Sigmoid colon (tissue), 7 donors: ENCODE data around the gene EIF1AD. TPM values are rescaled to one million over a fixed set of nuclear protein-coding genes. Genes with fewer than 3 reads are reported as not detected.

Source experiments
- DNase-seq: peaks from one replicate; pipeline ENCODE4 v3.0.0-alpha.2; 2019
- H3K27ac ChIP-seq, 4 donors: fragments of 200-600 bp; sonication (generic); one replicate each; pipeline ENCODE4 v1.5.1; 2016 to 2019; ENCODE audit warnings: mild to moderate bottlenecking in 1 of 4
- H3K27me3 ChIP-seq, 3 donors: fragments of 200-600 bp; sonication (generic); one replicate each; pipeline ENCODE4 v1.5.1; 2019; ENCODE audit warnings: mild to moderate bottlenecking in 1 of 3
- H3K36me3 ChIP-seq, 4 donors: fragments of 200-600 bp; sonication (generic); one replicate each; pipeline ENCODE4 v1.5.1; 2016 to 2019
- H3K4me1 ChIP-seq, 4 donors: fragments of 200-600 bp; sonication (generic); one replicate each; pipeline ENCODE4 v1.5.1; 2017 to 2019
- H3K4me3 ChIP-seq, 4 donors: fragments of 200-600 bp; sonication (generic); one replicate each; pipeline ENCODE4 v1.5.1; 2017 to 2019; ENCODE audit warnings: mild to moderate bottlenecking in 2 of 4, moderate library complexity in 1 of 4
- H3K9me3 ChIP-seq, 4 donors: fragments of 200-600 bp in 3 of 4; sonication (generic) in 3 of 4; one replicate each; pipeline versions ENCODE4 v1.5.1 to v1.6.1; 2013 to 2019
- EP300 ChIP-seq, 4 donors: sonication (generic); formaldehyde crosslinking; IDR thresholded peaks; one replicate each; pipeline ENCODE4 v1.6.1; 2017; ENCODE audit warnings: antibody characterized with exemption in 4 of 4
- POLR2A ChIP-seq, 2 donors: fragments of 450-650 bp; IDR thresholded peaks; one replicate each; pipeline ENCODE4 v1.6.1; 2016; ENCODE audit warnings: antibody characterized with exemption in 2 of 2, mild to moderate bottlenecking in 2 of 2, moderate library complexity in 2 of 2
- POLR2AphosphoS5 ChIP-seq, 4 donors: sonication (generic); formaldehyde crosslinking; IDR thresholded peaks; one replicate each; pipeline ENCODE4 v1.6.1; 2017; ENCODE audit warnings: antibody characterized with exemption in 4 of 4
- WGBS, 2 donors: extraction: QIAGEN DNeasy Blood & Tissue Kit; methylation state at CpG; one replicate each; pipeline ENCODE4 v1.1.7; 2013; 5-methylcytosine and 5-hydroxymethylcytosine counted together
- intact Hi-C: fragments of 100-400 bp; cut with DNase I; formaldehyde crosslinking; loops from one replicate; pipeline ENCODE4 v1.15.1; 2023
- polyA plus RNA-seq, 3 donors: library from polyadenylated mRNA; stranded (reverse); fragments of 200-250 nt; gene quantifications; one replicate each; pipeline ENCODE4 v1.2.3, GENCODE V29; 2013
- total RNA-seq, 4 donors: library from RNA; depleted of rRNA; stranded (reverse); fragments of >200 nt; gene quantifications; one replicate each; pipeline ENCODE4 v1.1.0, GENCODE V29; 2016
- TF ChIP-seq, protein P1 (sequence below), 4 experiments: fragments of 450-650 bp in 3 of 4; fragments of 200-600 bp in 1 of 4; IDR thresholded peaks; one replicate each; pipeline ENCODE4 v1.5.1; 2016 to 2019; ENCODE audit warnings: antibody characterized with exemption in 4 of 4, mild to moderate bottlenecking in 3 of 4, moderate library complexity in 2 of 4
- donor health status: healthy with polysubstance abuse.
- donor health status: Bipolar disorder and iron deficiency.
- donor health status: healthy.

The EIF1AD gene
- total and polyA plus RNA-seq, 7 donors: 13.8 to 26.0 (median 20.4) TPM

DNA sequence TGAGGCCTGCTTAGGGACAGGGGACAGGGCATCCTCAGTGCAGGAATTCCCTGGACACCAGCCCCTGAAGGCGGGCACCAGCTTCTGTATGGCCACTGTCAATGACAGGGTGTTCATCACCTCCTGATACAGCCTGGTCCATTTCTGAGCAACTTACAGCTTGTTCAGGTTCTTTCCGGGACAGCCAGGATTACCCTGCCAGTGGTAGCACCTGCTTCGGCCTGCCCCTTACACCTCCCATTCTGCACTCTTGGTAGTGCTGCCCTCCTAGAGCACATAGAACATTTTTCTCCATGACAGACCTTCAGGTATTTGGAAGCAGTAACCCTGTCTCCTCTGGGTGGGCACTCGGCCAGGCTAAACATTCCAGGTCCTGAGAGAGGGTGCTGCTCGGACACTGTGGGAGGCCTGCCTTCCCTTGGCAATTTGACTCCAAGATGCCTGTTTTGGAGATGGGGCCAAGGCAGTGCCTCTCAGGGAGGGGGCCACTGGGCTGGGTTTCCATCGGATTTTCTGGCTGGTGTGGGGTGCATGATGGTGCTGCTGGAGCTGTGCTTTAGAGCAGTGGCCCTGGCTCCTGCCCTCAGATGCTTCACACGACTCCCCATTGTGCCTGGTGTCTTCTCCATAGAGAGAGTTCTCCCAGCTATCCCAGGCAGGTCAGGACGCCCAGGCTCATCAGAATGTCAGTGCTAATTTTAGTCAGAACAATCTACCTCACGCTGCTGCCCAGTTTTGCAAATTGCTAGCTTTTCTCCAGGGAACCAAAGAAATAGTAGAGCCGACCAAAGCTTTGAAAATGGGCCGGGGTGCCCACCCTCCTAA lies 45.8 kb upstream of the EIF1AD start:
- Histone ChIP-seq H3K27ac (peak overlapping the region in 1 of 4 donors; percentile 75), H3K9me3 (no peaks in the 10 kb centered on the region), H3K4me3 (no peak overlapping the region), H3K36me3 (no peaks in the 10 kb centered on the region), H3K4me1 (peaks cover 0 to 23% (median 13%) of the 10 kb centered on the region in 4 donors), H3K27me3 (peaks cover 14 to 26% (median 21%) of the 10 kb centered on the region in 3 donors)
- no peak for TF ChIP-seq POLR2AphosphoS5 (IDR thresholded peaks at IDR 0.05)
- TF ChIP-seq, protein P1, sequence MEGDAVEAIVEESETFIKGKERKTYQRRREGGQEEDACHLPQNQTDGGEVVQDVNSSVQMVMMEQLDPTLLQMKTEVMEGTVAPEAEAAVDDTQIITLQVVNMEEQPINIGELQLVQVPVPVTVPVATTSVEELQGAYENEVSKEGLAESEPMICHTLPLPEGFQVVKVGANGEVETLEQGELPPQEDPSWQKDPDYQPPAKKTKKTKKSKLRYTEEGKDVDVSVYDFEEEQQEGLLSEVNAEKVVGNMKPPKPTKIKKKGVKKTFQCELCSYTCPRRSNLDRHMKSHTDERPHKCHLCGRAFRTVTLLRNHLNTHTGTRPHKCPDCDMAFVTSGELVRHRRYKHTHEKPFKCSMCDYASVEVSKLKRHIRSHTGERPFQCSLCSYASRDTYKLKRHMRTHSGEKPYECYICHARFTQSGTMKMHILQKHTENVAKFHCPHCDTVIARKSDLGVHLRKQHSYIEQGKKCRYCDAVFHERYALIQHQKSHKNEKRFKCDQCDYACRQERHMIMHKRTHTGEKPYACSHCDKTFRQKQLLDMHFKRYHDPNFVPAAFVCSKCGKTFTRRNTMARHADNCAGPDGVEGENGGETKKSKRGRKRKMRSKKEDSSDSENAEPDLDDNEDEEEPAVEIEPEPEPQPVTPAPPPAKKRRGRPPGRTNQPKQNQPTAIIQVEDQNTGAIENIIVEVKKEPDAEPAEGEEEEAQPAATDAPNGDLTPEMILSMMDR (IDR thresholded peaks at IDR 0.05): no peak
- no peak for TF ChIP-seq POLR2A (IDR thresholded peaks at IDR 0.05)
- no peak for TF ChIP-seq EP300 (IDR thresholded peaks at IDR 0.05)
- WGBS, 2 donors: 80 to 87% methylated on average over 11 of the region's 11 CpGs
- DNase-seq: no peak
- intact Hi-C loops: no loop called here

DNA sequence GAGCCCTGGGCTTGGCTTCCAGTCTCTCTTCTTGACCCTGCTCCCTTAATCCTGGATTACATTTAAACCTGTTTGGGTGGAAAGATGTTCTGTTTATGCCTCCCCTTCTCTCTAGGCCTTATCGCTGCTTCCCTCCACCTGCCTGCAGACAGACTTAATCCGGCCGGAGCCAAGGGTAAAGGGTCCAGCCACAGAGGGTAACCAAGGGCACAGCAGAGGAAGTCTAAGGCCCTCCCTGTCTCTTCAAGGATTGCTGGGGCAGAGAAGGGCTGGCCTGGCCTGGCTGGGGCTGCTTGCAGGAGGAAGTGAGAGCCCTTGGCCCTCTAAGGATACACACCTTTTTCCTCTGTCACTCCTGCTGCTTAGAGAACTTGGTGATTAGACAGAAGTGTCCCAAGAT lies 44.9 kb upstream of the EIF1AD start:
- no peak overlapping the region for H3K4me3 ChIP-seq
- H3K9me3 ChIP-seq: no peaks in the 10 kb centered on the region

DNA sequence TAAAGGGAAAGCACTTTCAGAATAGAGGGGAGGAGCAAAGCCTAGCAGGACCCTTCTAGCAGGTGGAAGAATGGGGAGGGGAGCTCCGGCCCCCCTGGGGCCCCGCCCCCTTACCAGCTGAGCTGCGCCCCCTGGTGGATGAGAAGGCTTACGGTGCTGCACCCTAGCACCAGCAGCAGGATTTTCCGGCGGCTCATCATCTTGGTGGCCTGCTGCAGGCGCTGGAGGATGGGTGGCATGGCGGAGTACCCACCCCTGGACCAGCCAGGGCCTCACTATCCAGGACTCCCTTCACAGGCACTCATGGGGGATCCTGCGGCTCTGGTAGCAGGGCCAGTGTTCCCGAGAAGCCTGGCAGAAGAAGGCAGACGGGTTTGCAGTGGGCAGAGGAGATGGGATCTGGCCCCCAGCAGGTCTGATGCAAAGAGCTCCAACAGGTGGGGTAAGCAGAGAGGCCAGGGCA lies 43.3 kb upstream of the EIF1AD start:
- TF ChIP-seq, protein P1 (IDR thresholded peaks at IDR 0.05): peak; percentile 40 to 89 (median 80)
- no peak for TF ChIP-seq POLR2A (IDR thresholded peaks at IDR 0.05)
- peak; percentile 82 for DNase-seq
- H3K27ac ChIP-seq: peak overlapping the region in 1 of 4 donors; percentile 32
- no peaks in the 10 kb centered on the region for H3K36me3 ChIP-seq
- intact Hi-C loops: no loop called here
- WGBS, 2 donors: 10 to 16% methylated on average over 11 of the region's 11 CpGs
- H3K4me3 ChIP-seq: no peak overlapping the region
- H3K9me3 ChIP-seq: no peaks in the 10 kb centered on the region
- H3K4me1 ChIP-seq: peaks cover 0 to 12% (median 5%) of the 10 kb centered on the region in 4 donors
- H3K27me3 ChIP-seq: peaks cover 14 to 26% (median 21%) of the 10 kb centered on the region in 3 donors

More for the DNA sequence above, 44.9 kb upstream of the EIF1AD start:
- peaks cover 14 to 26% (median 21%) of the 10 kb centered on the region in 3 donors for H3K27me3 ChIP-seq
- H3K4me1 ChIP-seq: peaks cover 0 to 21% (median 12%) of the 10 kb centered on the region in 4 donors
- TF ChIP-seq, protein P1 (IDR thresholded peaks at IDR 0.05): no peak
- TF ChIP-seq POLR2AphosphoS5 (IDR thresholded peaks at IDR 0.05) (no peak), POLR2A (IDR thresholded peaks at IDR 0.05) (no peak), EP300 (IDR thresholded peaks at IDR 0.05) (no peak)
- peak overlapping the region in 1 of 4 donors; percentile 75 for H3K27ac ChIP-seq
- WGBS, 2 donors: 94 to 98% methylated on average over 3 of the region's 3 CpGs
- intact Hi-C loops: no loop called here
- DNase-seq: no peak
- no peaks in the 10 kb centered on the region for H3K36me3 ChIP-seq

DNA sequence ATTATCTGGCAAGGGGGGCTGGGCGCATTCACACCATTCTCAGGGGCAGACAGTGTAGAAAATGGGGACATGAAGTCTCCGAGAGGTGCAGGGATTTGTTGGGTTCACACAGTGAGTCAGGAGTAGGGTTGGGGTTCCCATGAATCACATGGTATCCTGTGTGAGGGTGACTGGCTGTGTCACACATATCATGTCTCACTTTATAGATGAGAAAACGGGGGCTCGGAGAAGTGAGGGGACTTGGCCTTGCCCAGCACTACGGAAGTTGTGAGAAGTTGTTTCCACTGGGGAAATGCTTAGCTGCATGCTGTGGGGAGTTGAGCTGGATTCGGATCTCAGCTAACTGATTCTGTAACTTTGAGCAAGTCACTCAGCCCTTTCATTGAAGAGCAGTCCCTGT lies 42.8 kb upstream of the EIF1AD start:
- Histone ChIP-seq H3K27ac (peak overlapping the region in 1 of 4 donors; percentile 32), H3K4me3 (no peak overlapping the region), H3K9me3 (no peaks in the 10 kb centered on the region), H3K4me1 (peaks cover 0 to 12% (median 5%) of the 10 kb centered on the region in 4 donors), H3K27me3 (peaks cover 14 to 26% (median 21%) of the 10 kb centered on the region in 3 donors), H3K36me3 (no peaks in the 10 kb centered on the region)
- 48 to 73% methylated on average over 6 of the region's 6 CpGs for WGBS, 2 donors
- intact Hi-C loops: no loop called here
- DNase-seq: no peak
- TF ChIP-seq, protein P1 (IDR thresholded peaks at IDR 0.05): no peak
- TF ChIP-seq EP300 (IDR thresholded peaks at IDR 0.05): no peak
- TF ChIP-seq POLR2A (IDR thresholded peaks at IDR 0.05): no peak
- no peak for TF ChIP-seq POLR2AphosphoS5 (IDR thresholded peaks at IDR 0.05)
